Activated naive CD8-positive, alpha-beta T cell treated with anti-CD3 and anti-CD28 coated beads for 36 hours (primary cell): ENCODE results near the gene KIF20A. TPM values are rescaled to one million over a fixed set of nuclear protein-coding genes. Genes with fewer than 3 reads are reported as not detected.

Experiments used
- DNase-seq: peaks from one replicate; pipeline ENCODE4 v3.0.0; 2021
- H3K27ac Mint-ChIP-seq: one replicate; pipeline ENCODE4 v1.8.0; 2022; ENCODE audit warnings: mild to moderate bottlenecking, moderate library complexity, mixed read lengths
- H3K27me3 Mint-ChIP-seq: one replicate; pipeline ENCODE4 v1.8.0; 2022; ENCODE audit warnings: mild to moderate bottlenecking, mixed read lengths
- H3K36me3 Mint-ChIP-seq: one replicate; pipeline ENCODE4 v1.8.0; 2021; ENCODE audit warnings: mild to moderate bottlenecking, mixed read lengths
- H3K4me1 Mint-ChIP-seq: one replicate; pipeline ENCODE4 v1.8.0; 2021; ENCODE audit warnings: mixed read lengths
- H3K4me3 Mint-ChIP-seq: one replicate; pipeline ENCODE4 v1.8.0; 2022; ENCODE audit warnings: mild to moderate bottlenecking, moderate library complexity, mixed read lengths
- H3K9me3 Mint-ChIP-seq: one replicate; pipeline ENCODE4 v1.8.0; 2022; ENCODE audit warnings: mixed read lengths
- total RNA-seq, 2 experiments: library from RNA; stranded (reverse); gene quantifications; one replicate each; pipeline ENCODE4 v1.2.3, GENCODE V29; 2021

KIF20A gene
- total RNA-seq, 2 experiments from 2014 or later, result 57.2 to 59.1 TPM

- no peak for DNase-seq
- no peak overlapping the region for H3K4me3 Mint-ChIP-seq
- H3K27ac Mint-ChIP-seq, result no peak overlapping the region
- H3K27me3 Mint-ChIP-seq, result peaks cover 16% of the 10 kb centered on the region
- peaks cover 2% of the 10 kb centered on the region for H3K9me3 Mint-ChIP-seq
- H3K4me1 Mint-ChIP-seq, result peaks cover 5% of the 10 kb centered on the region
- no peaks in the 10 kb centered on the region for H3K36me3 Mint-ChIP-seq
Measured at GRCh38 chr5:138223532-138223931, 44.6 kb downstream of the KIF20A start.

- Mint-ChIP-seq H3K4me1 (peaks cover 5% of the 10 kb centered on the region), H3K4me3 (no peak overlapping the region), H3K9me3 (peaks cover 2% of the 10 kb centered on the region), H3K27ac (no peak overlapping the region), H3K36me3 (no peaks in the 10 kb centered on the region), H3K27me3 (peaks cover 16% of the 10 kb centered on the region)
- no peak for DNase-seq
Measured at GRCh38 chr5:138224712-138225111, 45.8 kb downstream of the KIF20A start.

GRCh38 chr5:138226910-138227309 lies 48.0 kb downstream of the KIF20A start:
- Mint-ChIP-seq H3K27me3 (peaks cover 12% of the 10 kb centered on the region), H3K4me3 (no peak overlapping the region), H3K4me1 (peaks cover 5% of the 10 kb centered on the region), H3K27ac (no peak overlapping the region), H3K36me3 (no peaks in the 10 kb centered on the region), H3K9me3 (peaks cover 2% of the 10 kb centered on the region)
- no peak for DNase-seq

GRCh38 chr5:138229387-138229786 lies 50.5 kb downstream of the KIF20A start:
- Mint-ChIP-seq H3K4me1 (no peaks in the 10 kb centered on the region), H3K9me3 (peaks cover 2% of the 10 kb centered on the region), H3K4me3 (no peak overlapping the region), H3K36me3 (no peaks in the 10 kb centered on the region), H3K27me3 (peaks cover 16% of the 10 kb centered on the region), H3K27ac (no peak overlapping the region)
- no peak for DNase-seq

- DNase-seq, result no peak
- Mint-ChIP-seq H3K27ac (no peak overlapping the region), H3K4me3 (no peak overlapping the region), H3K36me3 (no peaks in the 10 kb centered on the region), H3K4me1 (no peaks in the 10 kb centered on the region), H3K27me3 (peaks cover 16% of the 10 kb centered on the region), H3K9me3 (peaks cover 2% of the 10 kb centered on the region)
Measured at GRCh38 chr5:138230261-138230660, 51.3 kb downstream of the KIF20A start.

- Mint-ChIP-seq H3K9me3 (peaks cover 2% of the 10 kb centered on the region), H3K36me3 (no peaks in the 10 kb centered on the region), H3K4me1 (no peaks in the 10 kb centered on the region), H3K4me3 (no peak overlapping the region), H3K27me3 (peaks cover 16% of the 10 kb centered on the region), H3K27ac (no peak overlapping the region)
- DNase-seq, result no peak
Measured at GRCh38 chr5:138230981-138231589, 52.2 kb downstream of the KIF20A start.

GRCh38 chr5:138233280-138233679 lies 54.4 kb downstream of the KIF20A start:
- H3K4me1 Mint-ChIP-seq, result no peaks in the 10 kb centered on the region
- H3K27me3 Mint-ChIP-seq, result peaks cover 19% of the 10 kb centered on the region
- no peaks in the 10 kb centered on the region for H3K9me3 Mint-ChIP-seq
- H3K36me3 Mint-ChIP-seq, result no peaks in the 10 kb centered on the region
- H3K4me3 Mint-ChIP-seq, result no peak overlapping the region
- no peak for DNase-seq
- H3K27ac Mint-ChIP-seq, result no peak overlapping the region

- no peaks in the 10 kb centered on the region for H3K36me3 Mint-ChIP-seq
- H3K27ac Mint-ChIP-seq, result no peak overlapping the region
- no peak for DNase-seq
- peaks cover 32% of the 10 kb centered on the region for H3K27me3 Mint-ChIP-seq
- H3K9me3 Mint-ChIP-seq, result no peaks in the 10 kb centered on the region
- no peaks in the 10 kb centered on the region for H3K4me1 Mint-ChIP-seq
- no peak overlapping the region for H3K4me3 Mint-ChIP-seq
Measured at GRCh38 chr5:138234651-138235050, 55.7 kb downstream of the KIF20A start.

Other genes starting within 250 kb of the KIF20A start
- gene FAM13B, start 146.0 kb upstream of the KIF20A start, total RNA-seq, result 10 to 100 TPM; 17.8 to 18.2 TPM
- gene WNT8A, start 95.1 kb upstream of the KIF20A start, total RNA-seq, result not detected
- gene NME5, start 39.7 kb upstream of the KIF20A start, total RNA-seq, result not detected
- gene BRD8, start 482 bp upstream of the KIF20A start, total RNA-seq, result 10 to 100 TPM; 51.5 to 58.8 TPM
- gene CDC23, start 34.2 kb downstream of the KIF20A start, total RNA-seq, result 10 to 100 TPM; 46.3 to 51.5 TPM
- gene GFRA3, start 95.5 kb downstream of the KIF20A start, total RNA-seq, result under 1 TPM in 1 of 2 experiments, not detected in 1; 0.18 TPM
- 1 to 10 TPM; 8.4 to 8.7 TPM for gene CDC25C, start 152.7 kb downstream of the KIF20A start, total RNA-seq
- gene FAM53C, start 159.2 kb downstream of the KIF20A start, total RNA-seq, result 10 to 100 TPM; 32.7 to 34.3 TPM
- gene KDM3B, start 173.6 kb downstream of the KIF20A start, total RNA-seq, result 10 to 100 TPM; 38.0 to 39.8 TPM